Epidermal melanocyte (primary cell): ENCODE data around the gene NFE2L2.
"Not testable (repeated sequence)": the region's sequence is repeated elsewhere in the genome, so short reads cannot be mapped to it uniquely, and the experiment has no call there.

Experiments used
- DNase-seq: peaks from one replicate; pipeline ENCODE4 v3.0.0; 2011; ENCODE audit warnings: low spot score; ENCODE audit not compliant: insufficient read length

The NFE2L2 gene

GRCh38 chr2:177200419-177200818 is 64.1 kb downstream of the NFE2L2 start:
- not testable (repeated sequence) for DNase-seq

- no peak for DNase-seq
These were observed 69.3 kb downstream of the NFE2L2 start for GRCh38 chr2:177195194-177195593.

- DNase-seq: no peak
These were observed 71.3 kb downstream of the NFE2L2 start for GRCh38 chr2:177193240-177193639.

GRCh38 chr2:177192788-177193187 is 71.7 kb downstream of the NFE2L2 start:
- no peak for DNase-seq

- DNase-seq: no peak
These were observed 73.6 kb downstream of the NFE2L2 start for GRCh38 chr2:177190941-177191340.

GRCh38 chr2:177188482-177189469 is 75.8 kb downstream of the NFE2L2 start:
- DNase-seq: no peak

- DNase-seq: no peak
These were observed 76.8 kb downstream of the NFE2L2 start for GRCh38 chr2:177187631-177188312.

GRCh38 chr2:177186038-177186437 is 78.5 kb downstream of the NFE2L2 start:
- not testable (repeated sequence) for DNase-seq

GRCh38 chr2:177184606-177185005 is 79.9 kb downstream of the NFE2L2 start:
- DNase-seq: no peak

- DNase-seq: no peak
These were observed 80.7 kb downstream of the NFE2L2 start for GRCh38 chr2:177183860-177184259.
